HepG2 (cell line): ENCODE data around the gene SLC13A3. TPM values are rescaled to one million over a fixed set of nuclear protein-coding genes. Genes with fewer than 3 reads are reported as not detected.

Experiments
- BRD4 ChIP-seq: sonication (generic); formaldehyde crosslinking; IDR thresholded peaks from 2 replicates; pipeline ENCODE4 v1.4.0; 2020; ENCODE audit warnings: missing genetic modification reagents
- MBD4 ChIP-seq: IDR thresholded peaks from 2 replicates; pipeline ENCODE4 v1.6.1; 2012; ENCODE audit warnings: low read length, inconsistent platforms, borderline replicate concordance
- NBN ChIP-seq: fragments of 450-650 bp; conservative IDR thresholded peaks from 2 replicates; pipeline ENCODE4 v1.6.1; 2017
- NFIC ChIP-seq: IDR thresholded peaks from 2 replicates; pipeline ENCODE4 v1.6.1; 2012; ENCODE audit warnings: mild to moderate bottlenecking, low read length, inconsistent platforms
- PHF5A ChIP-seq: IDR thresholded peaks from one replicate; pipeline ENCODE4 v1.6.1; 2018; ENCODE audit warnings: low read depth, missing genetic modification reagents; ENCODE audit not compliant: unreplicated experiment
- PITX1 ChIP-seq: sonication (generic); formaldehyde crosslinking; IDR thresholded peaks from 2 replicates; pipeline ENCODE4 v1.5.1; 2020; ENCODE audit warnings: mild to moderate bottlenecking, missing genetic modification reagents
- RAD51 ChIP-seq: fragments of 450-650 bp; IDR thresholded peaks from 2 replicates; pipeline ENCODE4 v1.6.1; 2016; ENCODE audit warnings: borderline replicate concordance
- SALL2 ChIP-seq: sonication (generic); formaldehyde crosslinking; IDR thresholded peaks from 2 replicates; pipeline ENCODE4 v1.8.1; 2023; ENCODE audit warnings: mild to moderate bottlenecking, missing genetic modification reagents, inconsistent platforms
- SMAD1 ChIP-seq: sonication (generic); formaldehyde crosslinking; IDR thresholded peaks from 2 replicates; pipeline ENCODE4 v1.4.0; 2020; ENCODE audit warnings: missing genetic modification reagents, low read depth, mild to moderate bottlenecking, borderline replicate concordance
- STAT5B ChIP-seq: sonication (generic); formaldehyde crosslinking; IDR thresholded peaks from 2 replicates; pipeline ENCODE4 v1.4.0; 2020; ENCODE audit warnings: missing genetic modification reagents
- TRIM24 ChIP-seq: sonication (generic); formaldehyde crosslinking; IDR thresholded peaks from 2 replicates; pipeline ENCODE4 v1.8.0; 2022; ENCODE audit warnings: mild to moderate bottlenecking, missing genetic modification reagents
- ZFP82 ChIP-seq: sonication (generic); formaldehyde crosslinking; IDR thresholded peaks from 2 replicates; pipeline ENCODE4 v1.5.1; 2020; ENCODE audit warnings: mild to moderate bottlenecking, missing genetic modification reagents, borderline replicate concordance
- ZNF225 ChIP-seq: sonication (generic); formaldehyde crosslinking; IDR thresholded peaks from 2 replicates; pipeline ENCODE4 v1.4.0; 2020; ENCODE audit warnings: mild to moderate bottlenecking, missing genetic modification reagents
- ZNF292 ChIP-seq: sonication (generic); formaldehyde crosslinking; IDR thresholded peaks from 2 replicates; pipeline ENCODE4 v1.8.1; 2022; ENCODE audit warnings: mild to moderate bottlenecking, low read depth, missing genetic modification reagents, borderline replicate concordance
- polyA plus RNA-seq, 8 experiments: library from polyadenylated mRNA; depleted of rRNA in 3 of 8; stranded (reverse) in 7 of 8; unstranded in 1 of 8; fragments of >200 nt; fragmentation: Illumina TruSeq in 4 of 8; extraction: Trizol in 4 of 8; gene quantifications; 2 replicates each; pipeline versions ENCODE4 v1.2.1 to v1.2.3, GENCODE V29; 2011 to 2016; ENCODE audit warnings: low read depth in 4 of 8, missing spikeins in 1 of 8, mixed read lengths in 1 of 8; ENCODE audit not compliant: insufficient read depth in 1 of 8
- total RNA-seq, 5 experiments: library from RNA; depleted of rRNA; stranded (reverse); fragments of >200 nt; fragmentation: Illumina TruSeq; extraction: Trizol; gene quantifications; 2 replicates each; pipeline ENCODE4 v1.2.3, GENCODE V29; 2016; ENCODE audit warnings: low read depth in 1 of 5
- TF ChIP-seq, protein P1 (sequence below): sonication (generic); formaldehyde crosslinking; IDR thresholded peaks from 2 replicates; pipeline ENCODE4 v1.5.1; 2020; ENCODE audit warnings: missing genetic modification reagents, mild to moderate bottlenecking, borderline replicate concordance
- TF ChIP-seq, protein P2 (sequence below): sonication (generic); formaldehyde crosslinking; IDR thresholded peaks from 2 replicates; pipeline ENCODE4 v1.5.0; 2020; ENCODE audit warnings: mild to moderate bottlenecking, missing genetic modification reagents
- TF ChIP-seq, protein P3 (sequence below): sonication (generic); formaldehyde crosslinking; IDR thresholded peaks from 2 replicates; pipeline ENCODE4 v1.4.0; 2020; ENCODE audit warnings: missing genetic modification reagents

The SLC13A3 gene
- total and polyA plus RNA-seq, 2 of the 13 experiments (the other 11 are each of a cell fraction or from before 2014, with no cell fraction given) = 66.5 to 76.0 TPM

DNA sequence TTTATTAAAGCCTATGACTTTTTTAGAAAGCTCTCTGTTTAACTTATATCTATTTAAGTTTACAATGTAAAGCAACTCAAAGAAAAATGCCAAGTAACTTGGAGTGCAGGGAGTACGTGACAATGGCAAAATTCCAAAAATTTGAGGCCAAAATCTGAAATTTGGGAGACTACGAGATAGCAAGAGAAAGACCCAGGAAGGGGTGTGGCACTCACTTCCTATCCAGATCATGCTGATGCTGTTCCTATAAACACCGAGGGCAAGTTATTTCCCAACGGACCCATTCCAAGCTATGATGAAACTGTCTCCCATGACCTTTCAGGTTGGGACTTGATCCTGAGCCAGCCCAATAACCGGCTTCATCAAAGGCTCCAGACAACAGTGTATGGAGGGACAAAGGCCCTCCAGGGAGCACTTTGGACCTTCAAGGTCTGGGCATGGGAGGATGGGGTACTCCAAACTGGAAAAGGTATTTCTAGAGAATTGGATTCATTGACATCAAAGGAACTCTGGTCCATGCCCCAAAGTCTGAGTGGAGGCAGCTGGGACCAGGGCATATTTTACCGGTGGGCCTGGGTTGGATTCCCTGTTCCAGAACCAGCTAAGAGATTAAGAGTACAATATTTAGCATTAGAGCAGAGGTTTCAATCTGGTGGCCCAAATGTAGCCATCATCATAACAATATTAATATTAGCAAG is 15.7 kb upstream of the SLC13A3 start (continued):
- TF ChIP-seq ZNF292 (CRISPR knock-in tag) = peak; percentile 90; the same call in 1 of the 2 replicates
- no peak for TF ChIP-seq NBN
- TF ChIP-seq ZFP82 (CRISPR knock-in tag) = no peak
- TF ChIP-seq STAT5B (CRISPR knock-in tag) = peak; percentile 88; the same call in 1 of the 2 replicates
- peak; percentile 96 for TF ChIP-seq PHF5A (CRISPR knock-in tag)
- peak; percentile 99 for TF ChIP-seq BRD4
- TF ChIP-seq, protein P1, sequence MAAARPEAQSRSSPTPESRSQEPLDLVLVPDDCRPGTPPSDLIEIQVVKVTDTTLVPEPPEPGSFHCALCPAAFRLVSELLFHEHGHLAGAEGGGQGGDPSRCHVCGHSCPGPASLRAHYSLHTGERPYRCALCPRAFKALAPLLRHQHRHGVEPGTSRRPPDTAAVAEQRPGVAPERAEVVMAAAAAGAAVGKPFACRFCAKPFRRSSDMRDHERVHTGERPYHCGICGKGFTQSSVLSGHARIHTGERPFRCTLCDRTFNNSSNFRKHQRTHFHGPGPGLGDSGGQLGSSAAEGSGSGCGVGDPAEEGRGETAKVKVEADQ = peak; percentile 99; the same call in 1 of the 2 replicates
- no peak for TF ChIP-seq RAD51
- peak; percentile 100 for TF ChIP-seq NFIC
- peak; percentile 100 for TF ChIP-seq PITX1
- TF ChIP-seq, protein P2, sequence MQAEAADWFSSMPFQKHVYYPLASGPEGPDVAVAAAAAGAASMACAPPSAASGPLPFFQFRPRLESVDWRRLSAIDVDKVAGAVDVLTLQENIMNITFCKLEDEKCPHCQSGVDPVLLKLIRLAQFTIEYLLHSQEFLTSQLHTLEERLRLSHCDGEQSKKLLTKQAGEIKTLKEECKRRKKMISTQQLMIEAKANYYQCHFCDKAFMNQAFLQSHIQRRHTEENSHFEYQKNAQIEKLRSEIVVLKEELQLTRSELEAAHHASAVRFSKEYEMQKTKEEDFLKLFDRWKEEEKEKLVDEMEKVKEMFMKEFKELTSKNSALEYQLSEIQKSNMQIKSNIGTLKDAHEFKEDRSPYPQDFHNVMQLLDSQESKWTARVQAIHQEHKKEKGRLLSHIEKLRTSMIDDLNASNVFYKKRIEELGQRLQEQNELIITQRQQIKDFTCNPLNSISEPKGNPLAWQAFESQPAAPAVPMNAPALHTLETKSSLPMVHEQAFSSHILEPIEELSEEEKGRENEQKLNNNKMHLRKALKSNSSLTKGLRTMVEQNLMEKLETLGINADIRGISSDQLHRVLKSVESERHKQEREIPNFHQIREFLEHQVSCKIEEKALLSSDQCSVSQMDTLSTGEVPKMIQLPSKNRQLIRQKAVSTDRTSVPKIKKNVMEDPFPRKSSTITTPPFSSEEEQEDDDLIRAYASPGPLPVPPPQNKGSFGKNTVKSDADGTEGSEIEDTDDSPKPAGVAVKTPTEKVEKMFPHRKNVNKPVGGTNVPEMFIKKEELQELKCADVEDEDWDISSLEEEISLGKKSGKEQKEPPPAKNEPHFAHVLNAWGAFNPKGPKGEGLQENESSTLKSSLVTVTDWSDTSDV (CRISPR knock-in tag) = no peak; the same call in 1 of the 2 replicates
- TF ChIP-seq, protein P3, sequence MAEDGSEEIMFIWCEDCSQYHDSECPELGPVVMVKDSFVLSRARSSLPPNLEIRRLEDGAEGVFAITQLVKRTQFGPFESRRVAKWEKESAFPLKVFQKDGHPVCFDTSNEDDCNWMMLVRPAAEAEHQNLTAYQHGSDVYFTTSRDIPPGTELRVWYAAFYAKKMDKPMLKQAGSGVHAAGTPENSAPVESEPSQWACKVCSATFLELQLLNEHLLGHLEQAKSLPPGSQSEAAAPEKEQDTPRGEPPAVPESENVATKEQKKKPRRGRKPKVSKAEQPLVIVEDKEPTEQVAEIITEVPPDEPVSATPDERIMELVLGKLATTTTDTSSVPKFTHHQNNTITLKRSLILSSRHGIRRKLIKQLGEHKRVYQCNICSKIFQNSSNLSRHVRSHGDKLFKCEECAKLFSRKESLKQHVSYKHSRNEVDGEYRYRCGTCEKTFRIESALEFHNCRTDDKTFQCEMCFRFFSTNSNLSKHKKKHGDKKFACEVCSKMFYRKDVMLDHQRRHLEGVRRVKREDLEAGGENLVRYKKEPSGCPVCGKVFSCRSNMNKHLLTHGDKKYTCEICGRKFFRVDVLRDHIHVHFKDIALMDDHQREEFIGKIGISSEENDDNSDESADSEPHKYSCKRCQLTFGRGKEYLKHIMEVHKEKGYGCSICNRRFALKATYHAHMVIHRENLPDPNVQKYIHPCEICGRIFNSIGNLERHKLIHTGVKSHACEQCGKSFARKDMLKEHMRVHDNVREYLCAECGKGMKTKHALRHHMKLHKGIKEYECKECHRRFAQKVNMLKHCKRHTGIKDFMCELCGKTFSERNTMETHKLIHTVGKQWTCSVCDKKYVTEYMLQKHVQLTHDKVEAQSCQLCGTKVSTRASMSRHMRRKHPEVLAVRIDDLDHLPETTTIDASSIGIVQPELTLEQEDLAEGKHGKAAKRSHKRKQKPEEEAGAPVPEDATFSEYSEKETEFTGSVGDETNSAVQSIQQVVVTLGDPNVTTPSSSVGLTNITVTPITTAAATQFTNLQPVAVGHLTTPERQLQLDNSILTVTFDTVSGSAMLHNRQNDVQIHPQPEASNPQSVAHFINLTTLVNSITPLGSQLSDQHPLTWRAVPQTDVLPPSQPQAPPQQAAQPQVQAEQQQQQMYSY (CRISPR knock-in tag) = peak; percentile 84
- no peak for TF ChIP-seq ZNF225 (CRISPR knock-in tag)
- peak; percentile 97 for TF ChIP-seq SALL2
- TF ChIP-seq MBD4 = peak; percentile 97
- 0 out of 2 replicates have a peak, but pooled peaks have one; percentile 62 for TF ChIP-seq SMAD1 (CRISPR knock-in tag)
- peak; percentile 100 for TF ChIP-seq TRIM24 (CRISPR knock-in tag)
